ENCODE measurements around the gene PLEKHG1. TPM values are rescaled to one million over a fixed set of nuclear protein-coding genes. Genes with fewer than 3 reads are reported as not detected.

PLEKHG1 gene
- total and polyA plus RNA-seq, 4 experiments from 2014 or later: 1.2 to 3.9 (median 2.5) TPM

- POLR2A ChIA-PET (ENCODE audit: partially characterized antibody): no interaction called here
These were observed 20.1 kb upstream of the PLEKHG1 start for GRCh38 chr6:150579611-150580010.

GRCh38 chr6:150580489-150580888, 19.2 kb upstream of the PLEKHG1 start:
- H3K4me3 Mint-ChIP-seq: no peak overlapping the region
- Histone ChIP-seq H3K36me3 (ENCODE audit: insufficient read depth, low read length) (no peaks in the 10 kb centered on the region), H3K9me3 (ENCODE audit: control insufficient read depth in 1 of 2, low read length in 2 of 2) (no peaks in the 10 kb centered on the region), H3K4me1 (ENCODE audit: insufficient read depth, low read length) (no peaks in the 10 kb centered on the region), H3K27me3 (ENCODE audit: insufficient read depth, low read length) (no peaks in the 10 kb centered on the region), H3K4me3 (ENCODE audit: low read length in 2 of 2) (no peak overlapping the region), H3K27ac (ENCODE audit: low read depth, low read length) (no peak overlapping the region)
- no peaks in the 10 kb centered on the region for H3K9me3 Mint-ChIP-seq
- intact Hi-C loops (cut with micrococcal nuclease): no loop called here
- H3K36me3 Mint-ChIP-seq: no peaks in the 10 kb centered on the region
- no peak for DNase-seq
- ChIA-PET CTCF (ENCODE audit: partially characterized antibody) (no interaction called here), POLR2A (ENCODE audit: partially characterized antibody) (no interaction called here)
- peaks cover 0 to 13% of the 10 kb centered on the region in 2 donors for H3K27me3 Mint-ChIP-seq
- H3K4me1 Mint-ChIP-seq: no peaks in the 10 kb centered on the region
- H3K27ac Mint-ChIP-seq: no peak overlapping the region

More at GRCh38 chr6:150579611-150580010, 20.1 kb upstream of the PLEKHG1 start:
- Mint-ChIP-seq H3K36me3 (no peaks in the 10 kb centered on the region), H3K27me3 (peaks cover under 1 to 15% of the 10 kb centered on the region in 2 donors), H3K27ac (no peak overlapping the region), H3K4me1 (no peaks in the 10 kb centered on the region), H3K4me3 (no peak overlapping the region), H3K9me3 (no peaks in the 10 kb centered on the region)
- Histone ChIP-seq H3K27me3 (ENCODE audit: insufficient read depth, low read length) (no peaks in the 10 kb centered on the region), H3K9me3 (ENCODE audit: control insufficient read depth in 1 of 2, low read length in 2 of 2) (no peaks in the 10 kb centered on the region), H3K4me3 (ENCODE audit: low read length in 2 of 2) (no peak overlapping the region), H3K4me1 (ENCODE audit: insufficient read depth, low read length) (no peaks in the 10 kb centered on the region), H3K36me3 (ENCODE audit: insufficient read depth, low read length) (no peaks in the 10 kb centered on the region), H3K27ac (ENCODE audit: low read depth, low read length) (no peak overlapping the region)
- CTCF ChIA-PET (ENCODE audit: partially characterized antibody): no interaction called here
- intact Hi-C loops (cut with micrococcal nuclease): no loop called here
- no peak for DNase-seq

- POLR2A ChIA-PET (ENCODE audit: partially characterized antibody): no interaction called here
- no peak for DNase-seq
- Histone ChIP-seq H3K27me3 (ENCODE audit: insufficient read depth, low read length) (no peaks in the 10 kb centered on the region), H3K4me1 (ENCODE audit: insufficient read depth, low read length) (no peaks in the 10 kb centered on the region), H3K36me3 (ENCODE audit: insufficient read depth, low read length) (no peaks in the 10 kb centered on the region), H3K9me3 (ENCODE audit: control insufficient read depth in 1 of 2, low read length in 2 of 2) (no peaks in the 10 kb centered on the region), H3K27ac (ENCODE audit: low read depth, low read length) (no peak overlapping the region), H3K4me3 (ENCODE audit: low read length in 2 of 2) (no peak overlapping the region)
- Mint-ChIP-seq H3K4me3 (no peak overlapping the region), H3K9me3 (no peaks in the 10 kb centered on the region), H3K27ac (no peak overlapping the region), H3K4me1 (no peaks in the 10 kb centered on the region), H3K36me3 (no peaks in the 10 kb centered on the region), H3K27me3 (peaks cover 0 to 7% of the 10 kb centered on the region in 2 donors)
- CTCF ChIA-PET (ENCODE audit: partially characterized antibody): no interaction called here
- intact Hi-C loops (cut with micrococcal nuclease): no loop called here
These were observed 15.6 kb upstream of the PLEKHG1 start for GRCh38 chr6:150584065-150584464.

GRCh38 chr6:150584596-150584995, 15.1 kb upstream of the PLEKHG1 start:
- Histone ChIP-seq H3K9me3 (ENCODE audit: control insufficient read depth in 1 of 2, low read length in 2 of 2) (no peaks in the 10 kb centered on the region), H3K4me3 (ENCODE audit: low read length in 2 of 2) (no peak overlapping the region), H3K27ac (ENCODE audit: low read depth, low read length) (no peak overlapping the region), H3K36me3 (ENCODE audit: insufficient read depth, low read length) (no peaks in the 10 kb centered on the region), H3K27me3 (ENCODE audit: insufficient read depth, low read length) (no peaks in the 10 kb centered on the region), H3K4me1 (ENCODE audit: insufficient read depth, low read length) (no peaks in the 10 kb centered on the region)
- intact Hi-C loops (cut with micrococcal nuclease): no loop called here
- POLR2A ChIA-PET (ENCODE audit: partially characterized antibody): no interaction called here
- no peak for DNase-seq
- Mint-ChIP-seq H3K4me3 (no peak overlapping the region), H3K36me3 (no peaks in the 10 kb centered on the region), H3K9me3 (no peaks in the 10 kb centered on the region), H3K27me3 (peaks cover 0 to 5% of the 10 kb centered on the region in 2 donors), H3K27ac (no peak overlapping the region), H3K4me1 (no peaks in the 10 kb centered on the region)
- CTCF ChIA-PET (ENCODE audit: partially characterized antibody): no interaction called here

GRCh38 chr6:150586850-150587359, 12.8 kb upstream of the PLEKHG1 start:
- no peaks in the 10 kb centered on the region for H3K9me3 Mint-ChIP-seq
- Histone ChIP-seq H3K4me1 (ENCODE audit: insufficient read depth, low read length) (no peaks in the 10 kb centered on the region), H3K27ac (ENCODE audit: low read depth, low read length) (no peak overlapping the region), H3K36me3 (ENCODE audit: insufficient read depth, low read length) (no peaks in the 10 kb centered on the region), H3K9me3 (ENCODE audit: control insufficient read depth in 1 of 2, low read length in 2 of 2) (no peaks in the 10 kb centered on the region), H3K4me3 (ENCODE audit: low read length in 2 of 2) (no peak overlapping the region), H3K27me3 (ENCODE audit: insufficient read depth, low read length) (no peaks in the 10 kb centered on the region)
- H3K4me1 Mint-ChIP-seq: no peaks in the 10 kb centered on the region
- peaks cover 3 to 11% of the 10 kb centered on the region in 2 donors for H3K27me3 Mint-ChIP-seq
- H3K27ac Mint-ChIP-seq: no peak overlapping the region
- H3K36me3 Mint-ChIP-seq: no peaks in the 10 kb centered on the region
- no peak for DNase-seq
- ChIA-PET POLR2A (ENCODE audit: partially characterized antibody) (no interaction called here), CTCF (ENCODE audit: partially characterized antibody) (no interaction called here)
- H3K4me3 Mint-ChIP-seq: no peak overlapping the region
- intact Hi-C loops (cut with micrococcal nuclease): no loop called here

- H3K27ac Mint-ChIP-seq: no peak overlapping the region
- peaks cover 3 to 14% of the 10 kb centered on the region in 2 donors for H3K27me3 Mint-ChIP-seq
- no peak overlapping the region for H3K4me3 ChIP-seq (ENCODE audit: low read length in 2 of 2)
- DNase-seq: no peak
- H3K4me1 ChIP-seq (ENCODE audit: insufficient read depth, low read length): no peaks in the 10 kb centered on the region
- ChIA-PET CTCF (ENCODE audit: partially characterized antibody) (no interaction called here), POLR2A (ENCODE audit: partially characterized antibody) (no interaction called here)
- intact Hi-C loops (cut with micrococcal nuclease): no loop called here
- no peak overlapping the region for H3K4me3 Mint-ChIP-seq
- H3K36me3 Mint-ChIP-seq: no peaks in the 10 kb centered on the region
- no peaks in the 10 kb centered on the region for H3K9me3 ChIP-seq (ENCODE audit: control insufficient read depth in 1 of 2, low read length in 2 of 2)
- H3K27me3 ChIP-seq (ENCODE audit: insufficient read depth, low read length): no peaks in the 10 kb centered on the region
- no peaks in the 10 kb centered on the region for H3K36me3 ChIP-seq (ENCODE audit: insufficient read depth, low read length)
- no peaks in the 10 kb centered on the region for H3K9me3 Mint-ChIP-seq
- no peaks in the 10 kb centered on the region for H3K4me1 Mint-ChIP-seq
- no peak overlapping the region for H3K27ac ChIP-seq (ENCODE audit: low read depth, low read length)
These were observed 12.0 kb upstream of the PLEKHG1 start for GRCh38 chr6:150587637-150588036.

GRCh38 chr6:150588888-150589499, 10.7 kb upstream of the PLEKHG1 start:
- H3K36me3 ChIP-seq (ENCODE audit: insufficient read depth, low read length): no peaks in the 10 kb centered on the region
- POLR2A ChIA-PET (ENCODE audit: partially characterized antibody): no interaction called here
- Mint-ChIP-seq H3K9me3 (no peaks in the 10 kb centered on the region), H3K27me3 (peaks cover 3 to 14% of the 10 kb centered on the region in 2 donors), H3K4me1 (no peaks in the 10 kb centered on the region), H3K27ac (no peak overlapping the region), H3K4me3 (no peak overlapping the region), H3K36me3 (no peaks in the 10 kb centered on the region)
- CTCF ChIA-PET (ENCODE audit: partially characterized antibody): no interaction called here
- H3K27me3 ChIP-seq (ENCODE audit: insufficient read depth, low read length): no peaks in the 10 kb centered on the region
- H3K27ac ChIP-seq (ENCODE audit: low read depth, low read length): no peak overlapping the region
- no peaks in the 10 kb centered on the region for H3K4me1 ChIP-seq (ENCODE audit: insufficient read depth, low read length)
- no peak overlapping the region for H3K4me3 ChIP-seq (ENCODE audit: low read length in 2 of 2)
- DNase-seq: no peak
- intact Hi-C loops (cut with micrococcal nuclease): no loop called here
- no peaks in the 10 kb centered on the region for H3K9me3 ChIP-seq (ENCODE audit: control insufficient read depth in 1 of 2, low read length in 2 of 2)

GRCh38 chr6:150589852-150590251, 9.8 kb upstream of the PLEKHG1 start:
- Mint-ChIP-seq H3K4me1 (no peaks in the 10 kb centered on the region), H3K27me3 (peaks cover 3 to 14% of the 10 kb centered on the region in 2 donors), H3K36me3 (no peaks in the 10 kb centered on the region), H3K4me3 (no peak overlapping the region), H3K9me3 (no peaks in the 10 kb centered on the region), H3K27ac (no peak overlapping the region)
- H3K36me3 ChIP-seq (ENCODE audit: insufficient read depth, low read length): no peaks in the 10 kb centered on the region
- CTCF ChIA-PET (ENCODE audit: partially characterized antibody): no interaction called here
- intact Hi-C loops (cut with micrococcal nuclease): no loop called here
- H3K27ac ChIP-seq (ENCODE audit: low read depth, low read length): no peak overlapping the region
- no peak for DNase-seq
- no peaks in the 10 kb centered on the region for H3K4me1 ChIP-seq (ENCODE audit: insufficient read depth, low read length)
- H3K4me3 ChIP-seq (ENCODE audit: low read length in 2 of 2): no peak overlapping the region
- no peaks in the 10 kb centered on the region for H3K9me3 ChIP-seq (ENCODE audit: control insufficient read depth in 1 of 2, low read length in 2 of 2)
- POLR2A ChIA-PET (ENCODE audit: partially characterized antibody): no interaction called here
- no peaks in the 10 kb centered on the region for H3K27me3 ChIP-seq (ENCODE audit: insufficient read depth, low read length)
